ENCODE measurements around the gene TAS2R60. TPM values are rescaled to one million over a fixed set of nuclear protein-coding genes. Genes with fewer than 3 reads are reported as not detected.

TAS2R60 gene
- total RNA-seq, 1 experiment from 2014 or later = not detected

DNA sequence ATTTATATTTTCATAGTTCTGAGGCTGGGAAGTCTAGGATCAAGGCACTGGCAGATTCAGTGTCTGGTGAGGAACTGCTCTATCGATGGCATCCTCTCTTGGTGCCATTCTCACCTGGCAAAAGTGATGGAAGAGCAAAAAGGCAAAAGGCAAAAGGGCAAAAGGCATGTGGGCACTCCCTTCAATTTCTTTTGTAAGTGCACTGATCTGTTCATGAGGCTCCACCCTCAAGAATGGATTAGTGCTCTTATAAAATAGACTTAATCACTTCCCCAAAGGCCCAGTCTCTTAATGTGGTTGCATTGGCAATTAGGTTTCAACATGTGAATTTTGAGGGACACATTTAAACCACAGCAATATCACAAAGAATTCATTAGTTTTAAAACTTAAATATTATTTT, 16.1 kb downstream of the TAS2R60 start:
- no peak for DNase-seq
- Histone ChIP-seq H3K79me1 (ENCODE audit: insufficient read depth, low read depth, low read length, poor library complexity, severe bottlenecking) (no peaks in the 10 kb centered on the region), H3K9me3 (ENCODE audit: control insufficient read depth, low read depth, low read length) (peaks cover 7% of the 10 kb centered on the region), H4K5ac (ENCODE audit: insufficient read length, low read depth, low read length) (no peak overlapping the region), H4K8ac (replicated peaks; ENCODE audit: insufficient read length, low read depth, low read length) (no peak overlapping the region), H2AFZ (ENCODE audit: low read length) (no peak overlapping the region), H3K27ac (ENCODE audit: insufficient read length, low read depth, low read length) (no peak overlapping the region), H3K23me2 (ENCODE audit: insufficient read length, low read depth, low read length, poor library complexity, severe bottlenecking) (no peaks in the 10 kb centered on the region), H4K20me1 (ENCODE audit: control insufficient read depth, insufficient read depth, insufficient read length) (no peaks in the 10 kb centered on the region), H2BK5ac (ENCODE audit: insufficient read length, low read length) (no peak overlapping the region), H3K4ac (ENCODE audit: low read depth, low read length) (no peak overlapping the region), H2BK15ac (ENCODE audit: low read depth, low read length) (no peak overlapping the region), H3K4me1 (ENCODE audit: insufficient read depth, low read length) (no peaks in the 10 kb centered on the region), H3T11ph (ENCODE audit: low read length) (no peak overlapping the region), H2BK12ac (ENCODE audit: insufficient read length, low read depth, low read length) (no peak overlapping the region), H3K14ac (ENCODE audit: insufficient read depth, low read length) (no peak overlapping the region), H3K18ac (ENCODE audit: insufficient read length, low read depth, low read length) (no peak overlapping the region), H2AK5ac (ENCODE audit: insufficient read length, low read length) (no peak overlapping the region), H3K23ac (ENCODE audit: insufficient read length, low read depth, low read length) (no peak overlapping the region), H3K27me3 (ENCODE audit: insufficient read depth, low read length) (no peaks in the 10 kb centered on the region), H3K4me2 (ENCODE audit: insufficient read depth, insufficient read length, low read length) (no peak overlapping the region), H2BK120ac (ENCODE audit: low read depth, low read length, poor library complexity, severe bottlenecking) (no peak overlapping the region), H4K91ac (ENCODE audit: insufficient read length, low read depth, low read length) (no peak overlapping the region), H2BK20ac (ENCODE audit: low read depth, low read length, poor library complexity, severe bottlenecking) (no peak overlapping the region), H3K9ac (ENCODE audit: extremely low read depth, insufficient read length, low read length) (no peak overlapping the region), H3K79me2 (ENCODE audit: insufficient read depth, low read length) (no peaks in the 10 kb centered on the region), H3K56ac (ENCODE audit: insufficient read length, low read depth, low read length) (no peak overlapping the region)
- H3K4me1 Mint-ChIP-seq = peaks cover 4% of the 10 kb centered on the region in 2 experiments; a peak in 2 of 4 replicates
- TF ChIP-seq, protein P1, sequence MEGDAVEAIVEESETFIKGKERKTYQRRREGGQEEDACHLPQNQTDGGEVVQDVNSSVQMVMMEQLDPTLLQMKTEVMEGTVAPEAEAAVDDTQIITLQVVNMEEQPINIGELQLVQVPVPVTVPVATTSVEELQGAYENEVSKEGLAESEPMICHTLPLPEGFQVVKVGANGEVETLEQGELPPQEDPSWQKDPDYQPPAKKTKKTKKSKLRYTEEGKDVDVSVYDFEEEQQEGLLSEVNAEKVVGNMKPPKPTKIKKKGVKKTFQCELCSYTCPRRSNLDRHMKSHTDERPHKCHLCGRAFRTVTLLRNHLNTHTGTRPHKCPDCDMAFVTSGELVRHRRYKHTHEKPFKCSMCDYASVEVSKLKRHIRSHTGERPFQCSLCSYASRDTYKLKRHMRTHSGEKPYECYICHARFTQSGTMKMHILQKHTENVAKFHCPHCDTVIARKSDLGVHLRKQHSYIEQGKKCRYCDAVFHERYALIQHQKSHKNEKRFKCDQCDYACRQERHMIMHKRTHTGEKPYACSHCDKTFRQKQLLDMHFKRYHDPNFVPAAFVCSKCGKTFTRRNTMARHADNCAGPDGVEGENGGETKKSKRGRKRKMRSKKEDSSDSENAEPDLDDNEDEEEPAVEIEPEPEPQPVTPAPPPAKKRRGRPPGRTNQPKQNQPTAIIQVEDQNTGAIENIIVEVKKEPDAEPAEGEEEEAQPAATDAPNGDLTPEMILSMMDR (conservative IDR thresholded peaks at IDR 0.05) = no peak
- H3K9me3 Mint-ChIP-seq = peaks cover 11 to 24% of the 10 kb centered on the region in 2 experiments
- no CpG with 5 or more reads among the region's 1 CpG for WGBS (ENCODE audit: extremely low coverage, insufficient read length, low lambda C conversion rate)
- no peak overlapping the region for H3K4me3 Mint-ChIP-seq
- peaks cover 0 to 22% (median 6%) of the 10 kb centered on the region in 3 experiments; a peak in 5 of 7 replicates for H3K36me3 Mint-ChIP-seq (ENCODE audit: insufficient read depth in 1 of 3, low read depth in 3 of 3)
- H3K27ac Mint-ChIP-seq = no peak overlapping the region
- no peaks in the 10 kb centered on the region; the same call in 1 of the 2 replicates for H3K27me3 Mint-ChIP-seq (ENCODE audit: low read depth)
